GM12874 (cell line): ENCODE measurements around the gene BAG1.

Experiments
- CTCF ChIP-seq: IDR thresholded peaks from 2 replicates; pipeline ENCODE4 v1.5.1; 2011; ENCODE audit warnings: low read depth, mild to moderate bottlenecking, control low read depth, low read length, moderate library complexity; ENCODE audit not compliant: insufficient read depth

Gene BAG1

GRCh38 chr9:33264003-33264472, 470 bp downstream of the BAG1 start:
- no peak for TF ChIP-seq CTCF

- no peak for TF ChIP-seq CTCF
Observed at GRCh38 chr9:33263131-33264002, 1.1 kb downstream of the BAG1 start.

- no peak for TF ChIP-seq CTCF
Observed at GRCh38 chr9:33260372-33260771, 4.1 kb downstream of the BAG1 start.

- no peak for TF ChIP-seq CTCF
Observed at GRCh38 chr9:33257276-33257675, 7.2 kb downstream of the BAG1 start.

GRCh38 chr9:33256236-33256635, 8.3 kb downstream of the BAG1 start:
- no peak for TF ChIP-seq CTCF

GRCh38 chr9:33255471-33255870, 9.0 kb downstream of the BAG1 start:
- no peak for TF ChIP-seq CTCF

GRCh38 chr9:33255014-33255413, 9.5 kb downstream of the BAG1 start:
- TF ChIP-seq CTCF, result no peak
